Thoracic aorta (tissue), 2 donors: ENCODE results near the gene RALGPS2. TPM values are rescaled to one million over a fixed set of nuclear protein-coding genes. Genes with fewer than 3 reads are reported as not detected.

Experiments used
- ATAC-seq: fragments of 150-250 bp; one replicate; pipeline ENCODE4 v1.8.0; 2017; ENCODE audit warnings: low read depth; ENCODE audit not compliant: insufficient number of reproducible peaks, low FRiP score
- DNase-seq: peaks from one replicate; pipeline ENCODE4 v3.0.0-alpha.2; 2020; ENCODE audit warnings: low spot score
- H3K27ac ChIP-seq, 2 donors: fragments of 200-600 bp; sonication (generic); 1 replicate in 1 of 2; 2 replicates in 1 of 2; pipeline ENCODE4 v1.5.1; 2016; ENCODE audit warnings: mild to moderate bottlenecking in 2 of 2, moderate library complexity in 2 of 2
- H3K27me3 ChIP-seq: fragments of 200-600 bp; sonication (generic); replicated peaks from 2 replicates; pipeline ENCODE4 v1.6.0; 2016; ENCODE audit warnings: mild to moderate bottlenecking; ENCODE audit not compliant: insufficient read depth
- H3K36me3 ChIP-seq: fragments of 200-600 bp; sonication (generic); one replicate; pipeline ENCODE4 v1.5.1; 2016
- H3K4me1 ChIP-seq, 2 donors: fragments of 200-600 bp; sonication (generic); 1 replicate in 1 of 2; 2 replicates in 1 of 2; pipeline versions ENCODE4 v1.5.1 to v1.6.0; 2016; ENCODE audit warnings: low read depth in 2 of 2, mild to moderate bottlenecking in 1 of 2; ENCODE audit not compliant: control insufficient read depth in 1 of 2
- H3K4me3 ChIP-seq: fragments of 200-600 bp; sonication (generic); 2 replicates; pipeline ENCODE4 v1.5.1; 2016; ENCODE audit warnings: mild to moderate bottlenecking
- H3K9me3 ChIP-seq: fragments of 200-600 bp; sonication (generic); 2 replicates; pipeline ENCODE4 v1.5.1; 2016
- CTCF ChIP-seq: fragments of 200-600 bp; sonication (generic); IDR thresholded peaks from one replicate; pipeline ENCODE4 v1.5.1; 2019; ENCODE audit warnings: antibody characterized with exemption
- total RNA-seq, 2 donors: library from RNA; depleted of rRNA; stranded (reverse); fragments of >200 nt; gene quantifications; one replicate each; pipeline versions ENCODE4 v1.1.0 to v1.2.3, GENCODE V29; 2016

The RALGPS2 gene
- total RNA-seq, 2 donors from 2014 or later: 4.9 to 9.5 TPM

GRCh38 chr1:178684111-178684510 is 40.9 kb upstream of the RALGPS2 start:
- H3K9me3 ChIP-seq: no peaks in the 10 kb centered on the region
- no peaks in the 10 kb centered on the region for H3K27me3 ChIP-seq
- no peak for TF ChIP-seq CTCF
- H3K27ac ChIP-seq: no peak overlapping the region
- no peak overlapping the region for H3K4me3 ChIP-seq
- ATAC-seq (no peak), DNase-seq (no peak)
- no peaks in the 10 kb centered on the region for H3K4me1 ChIP-seq
- H3K36me3 ChIP-seq: no peaks in the 10 kb centered on the region

GRCh38 chr1:178684542-178685000 is 40.5 kb upstream of the RALGPS2 start:
- no peaks in the 10 kb centered on the region for H3K36me3 ChIP-seq
- no peak overlapping the region for H3K27ac ChIP-seq
- TF ChIP-seq CTCF: no peak
- no peaks in the 10 kb centered on the region for H3K27me3 ChIP-seq
- ATAC-seq (no peak), DNase-seq (no peak)
- no peaks in the 10 kb centered on the region for H3K4me1 ChIP-seq
- no peak overlapping the region for H3K4me3 ChIP-seq
- H3K9me3 ChIP-seq: no peaks in the 10 kb centered on the region

GRCh38 chr1:178686407-178686806 is 38.6 kb upstream of the RALGPS2 start:
- H3K4me1 ChIP-seq: no peaks in the 10 kb centered on the region
- TF ChIP-seq CTCF: no peak
- DNase-seq (no peak), ATAC-seq (no peak)
- no peaks in the 10 kb centered on the region for H3K9me3 ChIP-seq
- H3K36me3 ChIP-seq: no peaks in the 10 kb centered on the region
- no peak overlapping the region for H3K27ac ChIP-seq
- H3K27me3 ChIP-seq: no peaks in the 10 kb centered on the region
- H3K4me3 ChIP-seq: no peak overlapping the region

GRCh38 chr1:178688244-178688643 is 36.8 kb upstream of the RALGPS2 start:
- no peak for DNase-seq
- Histone ChIP-seq H3K36me3 (no peaks in the 10 kb centered on the region), H3K4me3 (no peak overlapping the region), H3K4me1 (no peaks in the 10 kb centered on the region), H3K27ac (no peak overlapping the region), H3K9me3 (no peaks in the 10 kb centered on the region), H3K27me3 (no peaks in the 10 kb centered on the region)
- TF ChIP-seq CTCF: no peak
- no peak for ATAC-seq

- no peak for TF ChIP-seq CTCF
- Histone ChIP-seq H3K27ac (no peak overlapping the region), H3K27me3 (no peaks in the 10 kb centered on the region), H3K4me1 (no peaks in the 10 kb centered on the region), H3K9me3 (no peaks in the 10 kb centered on the region), H3K36me3 (no peaks in the 10 kb centered on the region), H3K4me3 (no peak overlapping the region)
- no peak for DNase-seq
- ATAC-seq: no peak
Observed at GRCh38 chr1:178689769-178690168, 35.3 kb upstream of the RALGPS2 start.
